ENCODE data around the gene SCLT1. TPM values are rescaled to one million over a fixed set of nuclear protein-coding genes. Genes with fewer than 3 reads are reported as not detected.

Gene SCLT1
- total and polyA plus RNA-seq, 2 of the 13 experiments (the other 11 are each of a cell fraction or from before 2014, with no cell fraction given), result 1.5 to 8.7 TPM

- TF ChIP-seq PHF21A (CRISPR knock-in tag; IDR thresholded peaks at IDR 0.05) (peak; percentile 63; the same call in 1 of the 2 replicates), HDAC6 (IDR thresholded peaks at IDR 0.05; ENCODE audit: low read depth, low read length) (no peak), ZNF614 (CRISPR knock-in tag; IDR thresholded peaks at IDR 0.05; ENCODE audit: borderline replicate concordance) (peak; percentile 70; the same call in 1 of the 2 replicates), CREB1 (IDR thresholded peaks at IDR 0.05) (no peak), CREB1 (CRISPR knock-in tag; IDR thresholded peaks at IDR 0.05) (0 out of 2 replicates have a peak, but pooled peaks have one; percentile 28), REXO4 (CRISPR knock-in tag; IDR thresholded peaks at IDR 0.05; ENCODE audit: borderline replicate concordance) (no peak), DPF2 (CRISPR knock-in tag; IDR thresholded peaks at IDR 0.05; ENCODE audit: borderline replicate concordance, low read depth) (peak; percentile 54; the same call in 1 of the 2 replicates), MED8 (CRISPR knock-in tag; IDR thresholded peaks at IDR 0.05; ENCODE audit: insufficient replicate concordance) (no peak), HNF4A (CRISPR knock-in tag; IDR thresholded peaks at IDR 0.05) (peak; percentile 95), GATAD1 (CRISPR knock-in tag; IDR thresholded peaks at IDR 0.05) (0 out of 2 replicates have a peak, but pooled peaks have one; percentile 24), NCOA2 (CRISPR knock-in tag; IDR thresholded peaks at IDR 0.05) (peak; percentile 66), ZSCAN5A (CRISPR knock-in tag; IDR thresholded peaks at IDR 0.05; ENCODE audit: borderline replicate concordance) (peak; percentile 86; the same call in 1 of the 2 replicates), ZIK1 (CRISPR knock-in tag; IDR thresholded peaks at IDR 0.05; ENCODE audit: borderline replicate concordance, low read depth) (no peak), PAF1 (CRISPR knock-in tag; IDR thresholded peaks at IDR 0.05) (no peak), POGK (CRISPR knock-in tag; conservative IDR thresholded peaks at IDR 0.05) (0 out of 2 replicates have a peak, but pooled peaks have one; percentile 47), BHLHE40 (IDR thresholded peaks at IDR 0.05; ENCODE audit: low read length) (no peak), FOXJ3 (CRISPR knock-in tag; IDR thresholded peaks at IDR 0.05; ENCODE audit: borderline replicate concordance) (peak; percentile 60; the same call in 1 of the 2 replicates), NCOA5 (CRISPR knock-in tag; IDR thresholded peaks at IDR 0.05) (no peak), ZNF260 (CRISPR knock-in tag; IDR thresholded peaks at IDR 0.05; ENCODE audit: borderline replicate concordance, low read depth) (no peak), NCOR1 (IDR thresholded peaks at IDR 0.05; ENCODE audit: borderline replicate concordance, low read length) (peak; percentile 92), ISL2 (CRISPR knock-in tag; IDR thresholded peaks at IDR 0.05) (peak; percentile 56; the same call in 1 of the 2 replicates), HDAC2 (CRISPR knock-in tag; IDR thresholded peaks at IDR 0.05) (peak; percentile 80), ZNF276 (CRISPR knock-in tag; IDR thresholded peaks at IDR 0.05; ENCODE audit: low read depth) (no peak), SOX5 (CRISPR knock-in tag; IDR thresholded peaks at IDR 0.05; ENCODE audit: borderline replicate concordance) (no peak), ZNF597 (CRISPR knock-in tag; IDR thresholded peaks at IDR 0.05) (no peak)
Measured at GRCh38 chr4:128958194-128958593, 135.1 kb downstream of the SCLT1 start (continued).

Measured in HepG2 (cell line).